HG03135 (cell line): ENCODE measurements around the gene OSBPL10.
"Not testable (repeated sequence)": the region's sequence is repeated elsewhere in the genome, so short reads cannot be mapped to it uniquely, and the experiment has no call there.

Source experiments
- ATAC-seq: cut with Tn5 transposase; IDR thresholded peaks from one replicate; pipeline ENCODE4 v1.9.1; 2021; ENCODE audit warnings: mild to moderate bottlenecking, moderate library complexity; ENCODE audit not compliant: unreplicated experiment

OSBPL10 gene

DNA sequence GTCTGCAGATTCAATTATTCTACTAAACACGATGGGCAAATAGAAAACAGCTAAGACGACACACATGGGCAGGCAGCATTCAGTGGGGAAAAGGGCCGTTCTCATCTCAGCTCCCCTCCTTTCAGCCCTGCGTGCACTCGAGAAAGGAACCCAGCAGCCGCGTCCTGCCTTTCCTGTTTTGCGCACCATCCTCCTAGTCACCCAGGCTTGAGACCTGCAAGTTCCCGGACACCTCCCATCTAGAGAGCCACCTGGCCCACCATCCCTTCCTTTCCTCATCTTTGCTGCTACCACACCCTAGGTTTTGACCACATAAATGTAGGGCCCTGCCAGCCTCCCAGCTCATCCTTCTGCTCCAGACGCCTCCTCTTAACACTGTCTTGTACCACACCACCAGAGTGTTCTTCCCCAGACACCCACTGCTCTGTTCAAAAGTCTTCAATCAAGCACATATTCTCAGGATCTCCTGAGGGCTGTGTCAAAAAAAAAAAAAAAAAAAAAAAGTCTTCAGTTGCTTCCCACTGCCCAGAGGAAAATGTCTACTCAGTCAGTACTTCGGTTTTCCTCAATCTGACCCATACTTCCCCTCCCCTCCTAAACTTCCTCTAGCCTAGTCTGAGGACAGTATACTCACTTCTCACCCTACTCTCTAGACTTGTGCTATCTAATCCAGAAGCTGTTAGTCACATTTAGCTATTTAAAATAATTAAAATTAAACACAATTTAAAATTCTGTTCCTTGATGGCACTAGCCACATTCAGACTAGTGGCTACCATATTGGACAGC, 266.4 kb downstream of the OSBPL10 start:
- ATAC-seq: no peak

DNA sequence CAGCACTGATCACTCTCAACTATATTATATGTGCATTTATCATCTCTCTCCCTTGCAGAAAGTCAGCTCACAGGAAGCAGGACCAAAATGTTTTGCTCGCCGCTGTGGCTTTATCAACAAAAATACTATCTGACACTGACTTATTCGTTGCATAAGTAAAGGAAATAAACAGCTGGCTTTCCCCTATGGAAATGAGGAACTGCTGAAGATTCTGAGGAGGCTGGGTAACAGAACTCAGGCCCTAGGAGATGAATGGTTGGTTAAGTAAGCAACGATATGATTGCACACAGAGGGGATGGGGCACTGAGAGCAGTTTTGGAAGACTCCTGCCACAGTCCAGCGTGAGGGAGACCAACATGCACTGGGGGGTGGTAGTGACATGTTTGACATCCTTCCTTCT, 267.2 kb downstream of the OSBPL10 start:
- no peak for ATAC-seq

DNA sequence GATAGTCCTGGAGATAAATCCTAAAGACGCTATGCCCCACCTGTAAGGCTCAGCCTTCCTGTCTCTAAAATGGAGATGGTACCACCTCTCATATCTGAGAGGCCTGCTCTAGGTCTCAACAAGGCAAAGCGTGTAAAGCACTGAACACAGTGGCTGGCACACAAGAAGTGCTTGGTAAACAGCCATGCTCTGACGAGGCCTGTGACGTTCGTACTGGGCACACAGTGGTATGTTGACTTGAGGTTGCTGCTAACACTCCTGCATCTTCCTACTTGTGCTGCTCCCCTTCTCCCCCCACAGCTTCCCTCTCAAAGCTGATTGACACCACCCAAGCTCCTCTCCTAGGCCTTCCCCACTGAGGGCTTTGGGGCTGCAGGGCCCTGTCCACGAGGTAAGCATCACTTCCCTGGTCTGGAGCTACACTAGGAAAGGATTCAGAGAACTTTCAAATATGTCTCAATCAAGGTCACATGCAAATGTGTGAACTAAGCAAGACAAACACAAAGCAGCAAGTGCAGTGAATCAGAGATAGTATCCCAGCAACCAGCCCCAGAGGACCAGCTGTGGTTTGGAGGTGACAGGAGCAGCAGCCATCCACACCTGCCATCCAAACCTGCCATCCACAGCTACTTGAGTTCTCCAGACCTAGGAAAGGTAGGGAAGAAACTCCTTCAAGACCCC, 270.8 kb downstream of the OSBPL10 start:
- no peak for ATAC-seq

DNA sequence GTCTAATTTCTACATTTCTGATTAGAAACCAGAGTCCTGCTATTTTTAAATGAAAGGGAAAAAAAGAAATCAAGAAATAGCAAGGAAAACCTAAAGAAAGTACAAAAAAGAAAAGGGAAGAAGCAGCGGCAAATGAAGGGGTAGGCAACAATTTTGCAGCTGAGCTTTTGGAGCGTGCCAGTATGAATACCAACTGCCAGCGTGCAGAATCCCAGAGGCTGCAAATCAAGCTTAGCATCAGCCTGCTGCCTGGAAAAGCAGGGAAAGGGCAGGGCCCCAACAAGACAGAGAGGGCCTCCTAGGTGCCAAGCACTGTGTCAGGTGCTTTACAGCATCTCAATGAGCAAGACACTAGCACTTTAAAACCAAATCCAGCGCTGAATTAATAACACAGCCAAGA, 271.5 kb downstream of the OSBPL10 start:
- no peak for ATAC-seq

DNA sequence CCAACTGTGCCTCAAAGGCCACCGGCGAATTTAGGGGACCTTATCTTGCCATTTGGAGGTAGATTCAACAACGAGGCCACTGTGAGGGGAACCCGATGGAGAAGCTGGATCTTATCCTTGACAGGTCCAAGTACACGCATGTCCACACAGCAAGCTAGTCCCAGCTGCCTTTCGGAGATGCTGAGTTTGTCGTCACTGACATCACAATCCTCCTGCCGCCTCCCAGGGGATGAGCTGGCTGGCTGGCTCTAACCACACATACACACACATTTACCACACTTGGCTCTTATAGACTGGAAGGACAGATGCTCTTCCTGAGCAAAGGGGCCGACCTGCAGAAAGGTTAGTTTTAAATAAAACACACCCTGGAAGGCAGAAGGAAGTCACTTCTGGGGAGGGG, 272.1 kb downstream of the OSBPL10 start:
- ATAC-seq: no peak

DNA sequence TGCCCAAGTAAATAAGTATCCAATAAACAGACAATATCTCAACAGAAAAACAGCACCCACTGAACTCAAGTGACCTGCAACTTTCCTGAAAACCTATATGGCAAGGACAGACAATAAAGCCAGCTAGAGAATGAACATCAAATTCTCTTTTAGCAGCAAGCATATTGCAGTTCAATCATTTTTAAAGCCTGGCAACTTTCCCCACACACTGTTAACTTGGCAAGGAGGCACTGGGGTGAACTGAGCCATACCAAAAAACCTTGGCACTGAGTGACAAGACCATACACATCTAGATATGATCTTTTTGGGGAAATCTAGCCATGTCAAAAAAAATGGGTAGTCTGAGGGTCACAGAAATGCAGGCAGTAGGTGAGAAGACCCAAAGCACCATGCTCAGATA, 273.8 kb downstream of the OSBPL10 start:
- ATAC-seq: no peak

DNA sequence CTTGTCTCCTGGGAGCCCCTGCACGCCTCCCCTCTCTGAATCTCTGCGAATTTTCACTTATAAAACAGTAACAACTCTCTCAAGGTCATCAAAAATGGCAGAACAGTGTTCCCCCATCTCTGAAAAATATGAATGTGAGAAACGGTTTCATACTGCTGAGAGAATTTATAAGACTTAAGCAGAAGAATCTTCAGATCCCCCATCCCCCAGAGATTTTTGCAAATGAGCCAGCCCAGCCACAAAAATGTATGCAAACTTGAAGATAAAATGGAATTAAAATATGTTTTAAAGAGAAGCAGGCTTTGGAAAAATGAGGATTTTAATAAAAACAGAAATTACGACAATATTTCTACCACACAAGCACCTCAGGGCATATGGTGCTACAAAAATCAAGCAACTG, 275.3 kb downstream of the OSBPL10 start:
- ATAC-seq: no peak

DNA sequence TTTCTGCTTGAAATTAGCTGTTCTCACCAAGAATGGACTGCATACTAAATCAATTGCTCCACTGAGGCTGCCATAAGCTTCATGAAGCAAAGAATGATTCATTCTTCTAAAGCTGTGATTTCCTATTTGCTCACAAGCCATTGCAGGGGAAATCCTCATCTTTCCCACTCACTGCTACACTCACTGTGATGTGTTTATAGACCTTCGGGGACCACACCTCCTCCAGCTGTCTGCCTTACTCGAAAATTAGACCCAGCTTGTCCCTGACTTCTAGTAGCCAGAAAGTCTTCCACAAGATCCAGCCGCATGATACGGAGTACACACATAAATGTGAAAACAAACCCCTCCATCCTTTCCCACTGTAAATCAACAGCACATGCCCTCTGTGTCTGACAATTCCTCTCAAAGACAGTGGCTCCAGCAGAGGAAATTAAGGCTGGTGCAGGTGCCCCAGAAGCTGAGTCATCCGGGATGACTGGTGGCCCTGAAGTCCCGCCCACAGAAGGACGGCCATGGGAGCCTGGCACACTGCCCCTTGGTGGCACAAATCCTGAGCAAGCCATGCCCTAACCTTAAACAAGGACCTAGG, 276.4 kb downstream of the OSBPL10 start:
- no peak for ATAC-seq

DNA sequence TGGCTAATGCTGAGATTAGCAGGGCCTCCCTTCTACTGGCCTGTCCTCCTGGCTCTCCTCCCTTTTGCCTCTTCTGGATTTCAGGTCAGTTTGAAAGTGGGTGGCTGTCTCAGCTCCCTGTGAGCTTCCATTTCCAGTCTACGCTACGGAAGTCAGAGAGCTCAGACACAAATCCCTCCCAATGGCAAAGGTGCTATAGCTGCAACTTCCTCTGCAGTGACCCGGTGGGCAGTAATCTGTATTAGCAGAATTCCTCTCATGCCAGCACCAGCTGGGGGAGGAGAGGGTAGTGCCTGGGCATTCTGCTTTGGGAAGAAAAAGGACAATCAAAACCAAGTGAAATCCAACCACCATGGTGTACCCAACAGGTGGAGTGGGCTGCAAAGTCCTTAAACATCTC, 276.9 kb downstream of the OSBPL10 start:
- ATAC-seq: no peak

DNA sequence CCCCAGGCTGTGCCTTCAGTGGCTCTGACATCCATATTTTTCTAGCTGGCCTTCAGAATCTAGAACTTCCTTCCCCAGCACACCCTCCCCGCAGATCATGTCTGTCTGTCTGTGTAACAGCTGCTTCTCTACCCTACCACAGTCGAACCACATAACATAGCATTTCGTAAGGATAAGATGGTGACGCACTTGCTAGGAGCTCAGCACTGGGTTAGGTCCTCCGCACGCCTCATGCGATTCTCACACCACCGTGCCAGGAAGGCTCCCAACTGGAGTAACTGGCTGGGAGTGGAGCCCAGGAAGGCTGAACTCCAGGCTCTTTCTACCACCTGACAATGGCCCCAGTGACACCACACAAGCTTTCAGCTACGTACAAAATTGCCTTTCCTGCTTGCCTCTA, 279.8 kb downstream of the OSBPL10 start:
- ATAC-seq: no peak

DNA sequence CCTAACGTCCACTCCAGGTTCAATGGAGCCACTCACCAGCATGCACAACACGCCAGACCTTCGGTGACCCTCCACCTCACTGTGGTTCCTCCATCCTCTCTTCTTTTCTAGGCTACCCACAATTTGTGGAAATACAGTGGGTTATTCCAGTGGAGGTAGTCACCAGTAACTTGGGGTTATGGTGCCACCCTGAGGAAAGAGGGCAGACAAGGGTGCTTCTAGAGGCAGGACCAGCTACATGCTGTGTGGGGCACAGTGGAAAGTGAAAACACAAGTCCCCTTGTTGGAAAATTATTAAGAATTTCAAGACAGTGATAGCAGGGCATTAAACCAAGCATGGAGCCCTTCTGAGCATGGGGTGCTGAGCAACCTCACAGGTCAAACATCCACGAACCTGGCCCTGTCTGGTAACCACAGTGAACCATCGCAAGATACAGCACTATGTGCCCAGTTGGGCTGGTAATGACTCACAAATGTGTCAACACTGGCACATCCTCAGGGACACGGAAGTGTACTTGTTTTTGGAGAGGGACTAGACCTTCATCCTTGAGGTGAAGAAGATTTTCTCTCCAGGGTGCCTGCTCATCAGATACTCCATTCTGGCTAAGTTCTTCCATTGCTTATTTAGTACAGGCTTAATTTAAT, 281.6 kb downstream of the OSBPL10 start:
- ATAC-seq: no peak

DNA sequence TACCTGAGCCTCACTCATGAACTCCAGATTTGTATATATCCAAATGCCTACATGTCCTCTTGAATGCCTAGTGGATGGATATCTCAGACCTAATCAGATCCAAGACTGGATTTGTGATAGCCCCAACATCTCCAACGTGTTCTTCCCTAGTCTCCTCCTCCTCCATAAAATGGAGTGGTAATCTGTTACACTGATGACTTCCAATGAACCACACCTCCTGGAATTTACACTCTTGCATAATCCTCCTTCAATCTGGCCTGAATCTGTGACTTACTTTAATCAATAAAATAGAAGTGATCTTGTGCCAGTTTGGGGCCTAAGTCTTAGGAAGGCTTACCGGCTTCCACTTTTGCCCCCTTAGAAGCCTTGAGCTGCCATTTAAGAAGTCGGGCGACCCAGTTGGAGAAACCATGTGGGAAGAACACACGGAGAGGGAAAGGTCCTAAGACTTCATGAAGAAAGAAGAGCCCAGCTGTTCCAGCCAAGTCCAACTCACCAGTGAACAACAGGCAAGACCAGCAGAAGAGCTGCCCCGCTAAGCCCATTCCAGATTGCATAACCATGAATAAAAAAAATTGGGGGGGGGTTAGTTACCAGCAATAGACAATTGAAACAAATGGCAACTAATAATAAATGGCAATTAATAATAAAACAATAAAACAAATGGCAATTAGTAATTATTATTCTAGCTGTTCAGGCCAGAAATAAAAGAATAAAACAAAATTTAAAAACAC, 284.1 kb downstream of the OSBPL10 start:
- no peak for ATAC-seq

DNA sequence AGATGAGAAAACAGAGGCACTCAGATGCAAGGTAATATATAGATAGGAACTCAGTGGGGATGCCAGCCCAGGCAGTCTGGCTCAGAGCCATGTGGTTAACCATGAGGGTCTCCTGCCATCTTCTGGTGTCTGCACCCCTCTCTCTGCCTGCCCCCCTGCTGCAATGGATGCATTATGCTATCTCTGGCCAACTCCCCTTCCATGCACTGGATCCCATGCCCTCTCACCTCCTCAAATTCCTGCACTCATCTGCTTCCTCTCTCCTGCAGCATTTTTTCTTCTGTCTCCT, 285.1 kb downstream of the OSBPL10 start:
- ATAC-seq: no peak

DNA sequence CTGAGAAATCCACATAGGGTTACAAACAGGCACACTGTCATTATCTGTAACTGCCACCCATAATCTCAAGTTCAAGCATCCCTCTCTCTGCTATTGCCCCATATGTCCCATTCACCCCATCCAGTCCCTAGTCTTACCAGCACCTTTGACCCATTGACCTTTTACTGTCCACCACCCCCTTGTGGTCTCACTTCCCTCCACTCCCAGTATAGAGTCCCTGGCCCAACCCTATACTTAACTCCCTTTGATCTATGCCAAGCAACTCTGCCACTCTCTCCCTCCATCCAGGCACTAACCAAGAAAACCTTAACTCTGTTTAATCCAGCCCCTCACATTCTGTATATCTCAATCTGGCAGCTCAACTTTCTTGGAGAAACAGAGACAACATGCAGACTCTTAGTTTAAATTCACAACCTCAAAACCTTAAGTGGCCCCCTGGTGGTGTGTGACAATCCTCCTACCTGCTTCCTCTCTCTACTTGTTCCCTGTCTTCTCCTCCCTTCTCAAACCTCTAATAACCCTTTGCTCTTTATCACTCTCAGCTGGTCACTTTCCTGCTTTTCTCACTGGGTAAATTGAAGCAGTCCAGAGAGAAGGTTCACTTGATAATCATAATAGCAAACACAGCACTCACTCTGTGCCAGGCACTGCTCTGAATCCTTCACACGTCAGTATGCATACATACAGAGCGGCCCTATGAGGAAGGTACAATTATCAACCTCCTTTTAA, 285.6 kb downstream of the OSBPL10 start:
- ATAC-seq: no peak

DNA sequence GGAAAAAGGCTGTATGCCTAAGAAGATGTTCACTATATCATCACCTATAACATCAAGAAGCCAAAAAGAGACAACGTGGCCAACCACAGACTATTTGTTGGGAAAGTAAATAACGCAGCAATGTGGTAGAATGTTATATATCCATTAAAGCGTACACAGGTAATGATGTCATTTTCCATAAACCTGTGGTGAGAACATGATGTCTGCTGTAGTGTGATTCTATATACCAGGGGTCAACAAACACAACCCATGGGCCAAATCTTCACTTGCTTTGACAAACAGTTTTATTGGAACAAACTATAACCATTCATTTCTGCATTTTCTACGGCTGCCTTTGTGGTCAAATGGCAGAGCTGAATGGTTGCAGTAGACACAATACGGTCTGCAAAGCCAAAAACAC, 287.7 kb downstream of the OSBPL10 start:
- ATAC-seq: no peak

DNA sequence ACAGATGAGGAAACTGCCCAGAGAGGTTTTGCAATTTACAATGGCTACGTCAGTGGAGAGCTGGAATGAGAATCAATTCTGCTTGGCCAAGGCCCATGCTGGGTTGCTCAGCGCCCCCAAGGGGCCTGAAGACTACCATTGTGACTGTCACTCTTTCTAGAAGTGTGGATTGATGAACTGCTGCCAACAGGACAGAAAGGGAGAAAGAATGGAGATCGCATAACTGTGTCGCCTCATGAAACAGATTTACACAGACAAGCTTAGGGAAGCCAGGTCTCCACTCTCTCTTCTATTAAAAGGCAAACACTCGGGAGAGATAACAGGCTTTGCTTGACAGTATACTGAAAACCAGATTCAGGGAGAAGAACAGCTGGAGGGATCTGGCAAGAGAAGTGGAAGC, 288.3 kb downstream of the OSBPL10 start:
- no peak for ATAC-seq

DNA sequence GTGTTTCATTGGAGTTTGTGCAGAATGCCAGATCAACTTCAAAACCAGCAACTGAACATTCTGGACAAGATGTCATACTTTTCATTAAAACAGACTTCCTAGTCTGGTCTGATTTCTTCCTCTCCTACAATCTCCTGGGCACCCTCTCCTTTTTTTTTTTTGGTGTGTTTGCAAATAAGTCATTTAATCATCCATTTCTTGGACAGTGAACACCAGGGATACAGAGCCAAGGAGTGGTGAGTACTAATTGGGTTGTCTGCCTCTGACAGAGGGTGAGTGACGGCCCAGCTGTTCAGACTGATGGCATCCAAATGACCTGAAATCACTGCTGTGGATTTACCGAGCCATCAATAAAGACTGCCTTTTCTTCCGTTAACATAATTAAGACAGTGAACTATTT, 290.3 kb downstream of the OSBPL10 start:
- no peak for ATAC-seq

DNA sequence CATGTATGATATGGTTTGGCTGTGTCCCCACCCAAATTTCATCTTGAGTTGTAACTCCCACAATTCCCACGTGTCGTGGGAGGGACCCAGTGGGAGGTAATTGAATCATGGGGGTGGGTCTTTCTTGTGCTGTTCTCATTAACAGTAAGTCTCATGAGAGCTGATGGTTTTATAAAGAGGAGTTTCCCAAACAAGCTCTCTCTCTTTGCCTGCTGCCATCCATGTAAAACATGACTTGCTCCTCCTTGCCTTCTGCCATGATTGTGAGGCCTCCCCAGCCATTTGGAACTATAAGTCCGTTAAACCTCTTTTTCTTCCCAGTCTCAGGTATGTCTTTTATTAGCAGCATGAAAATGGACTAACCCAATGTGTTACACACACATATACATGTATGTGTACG, 291.5 kb downstream of the OSBPL10 start:
- ATAC-seq: not testable (repeated sequence)

DNA sequence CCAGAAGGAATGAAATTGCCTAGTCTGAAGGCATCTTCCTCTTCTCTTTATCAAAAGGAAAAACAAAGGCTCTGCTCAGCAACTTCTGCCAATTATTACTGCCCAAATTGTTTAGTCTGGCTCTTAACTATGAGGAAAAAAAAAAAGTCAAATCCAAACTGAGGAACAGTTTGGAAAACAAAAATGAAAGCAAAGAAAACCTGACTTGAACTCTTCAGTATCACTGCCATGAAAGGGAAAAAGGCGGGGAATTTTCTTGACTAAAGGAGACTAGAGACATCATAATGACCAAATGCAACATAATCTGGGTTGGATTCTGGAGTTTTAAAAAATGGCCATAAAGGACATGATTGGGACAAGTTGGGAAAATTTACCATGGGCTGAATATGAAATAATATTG, 292.1 kb downstream of the OSBPL10 start:
- ATAC-seq: no peak

DNA sequence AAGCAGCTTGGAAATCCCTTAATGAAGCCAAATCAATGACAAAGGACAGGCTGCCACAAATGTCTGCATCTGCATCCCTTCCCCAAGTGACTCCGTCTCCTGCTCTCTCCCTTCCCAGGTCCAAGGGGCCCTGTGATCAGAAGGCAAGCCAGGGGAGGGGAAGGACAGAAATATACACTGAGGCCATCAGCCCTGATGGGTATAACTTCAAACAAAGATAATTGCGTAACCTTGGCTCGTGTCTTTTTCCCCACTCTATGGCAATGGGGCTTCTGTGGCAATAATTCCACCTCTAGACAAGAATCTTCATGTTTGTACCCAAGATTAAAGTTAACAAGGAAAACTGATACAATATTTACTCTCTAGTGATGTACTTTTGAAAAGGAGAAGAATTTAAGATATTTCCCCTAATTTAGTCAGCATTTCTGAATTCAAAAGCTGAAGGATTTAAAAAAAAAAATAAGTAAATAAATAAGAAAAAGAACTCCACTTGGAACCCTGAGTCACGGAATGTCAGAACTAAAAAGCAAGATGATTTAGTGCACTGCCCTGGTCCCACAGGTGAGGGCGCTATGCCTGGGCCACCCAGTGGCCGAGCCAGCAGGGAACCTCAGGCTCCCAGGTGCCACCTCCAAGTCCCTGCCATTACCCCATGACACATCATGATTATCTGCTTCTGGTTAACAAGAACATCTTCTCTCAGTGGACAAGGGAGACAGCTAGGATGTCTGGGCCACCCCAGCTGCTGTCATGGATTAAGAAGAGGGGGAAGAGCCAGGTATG, 293.9 kb downstream of the OSBPL10 start:
- no peak for ATAC-seq
